GM12801 (cell line): ENCODE data around the gene SEL1L3.

Experiments
- CTCF ChIP-seq: IDR thresholded peaks from one replicate; pipeline ENCODE4 v1.5.1; 2011; ENCODE audit warnings: control low read depth; ENCODE audit not compliant: insufficient read length; ENCODE audit errors: extremely low read depth

Gene SEL1L3

GRCh38 chr4:25792876-25793275 lies 69.9 kb downstream of the SEL1L3 start:
- TF ChIP-seq CTCF, result no peak

- no peak for TF ChIP-seq CTCF
These were observed 70.5 kb downstream of the SEL1L3 start for GRCh38 chr4:25792200-25792791.

GRCh38 chr4:25790024-25790423 lies 72.8 kb downstream of the SEL1L3 start:
- TF ChIP-seq CTCF, result no peak

GRCh38 chr4:25788703-25789238 lies 74.0 kb downstream of the SEL1L3 start:
- no peak for TF ChIP-seq CTCF

GRCh38 chr4:25786497-25787065 lies 76.2 kb downstream of the SEL1L3 start:
- TF ChIP-seq CTCF, result no peak

GRCh38 chr4:25783943-25784342 lies 78.8 kb downstream of the SEL1L3 start:
- TF ChIP-seq CTCF, result no peak

GRCh38 chr4:25783126-25783525 lies 79.7 kb downstream of the SEL1L3 start:
- TF ChIP-seq CTCF, result no peak

- no peak for TF ChIP-seq CTCF
These were observed 80.3 kb downstream of the SEL1L3 start for GRCh38 chr4:25782482-25782881.
